ENCODE data around the gene GLTPD2.

The GLTPD2 gene

GRCh38 chr17:4788807-4789700 lies at the start of gene GLTPD2:
TSS of gene GLTPD2 (plus strand) at chr17:4788964. CDS start at chr17:4789012, 48 bp downstream.
- no peak for DNase-seq (ENCODE audit: low read depth in 2 of 2)

GRCh38 chr17:4739122-4740024 lies 49.4 kb upstream of the GLTPD2 start, which contains the start of the genes CXCL16 and ZMYND15:
TSS of gene CXCL16 (minus strand) at chr17:4739928. CDS start at chr17:4739339, 589 bp downstream.
TSS of gene ZMYND15 (plus strand) at chr17:4739833. CDS start at chr17:4740549, 716 bp downstream.
- peak; percentile 20 to 43 for DNase-seq (ENCODE audit: low read depth in 2 of 2)

DNA sequence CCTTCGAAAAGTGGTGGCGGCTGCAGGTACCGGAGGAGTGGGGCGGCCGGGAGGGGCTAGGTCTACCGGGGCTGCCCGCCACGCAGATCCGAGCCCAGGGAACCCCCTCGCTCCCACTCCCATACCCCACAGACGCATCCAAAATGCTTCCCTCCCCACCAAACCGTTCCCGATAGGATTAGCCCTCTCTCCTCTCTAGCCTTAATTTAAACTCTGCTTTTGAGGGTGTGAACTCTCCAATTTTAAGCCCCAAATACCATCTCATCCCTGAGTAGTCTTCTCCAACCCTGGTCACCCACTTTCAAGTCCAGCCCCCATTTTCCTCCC lies 48.8 kb upstream of the GLTPD2 start:
- DNase-seq (ENCODE audit: low read depth in 2 of 2), result no peak

- no peak for DNase-seq (ENCODE audit: low read depth in 2 of 2)
Measured at GRCh38 chr17:4740584-4740983, 48.2 kb upstream of the GLTPD2 start.

DNA sequence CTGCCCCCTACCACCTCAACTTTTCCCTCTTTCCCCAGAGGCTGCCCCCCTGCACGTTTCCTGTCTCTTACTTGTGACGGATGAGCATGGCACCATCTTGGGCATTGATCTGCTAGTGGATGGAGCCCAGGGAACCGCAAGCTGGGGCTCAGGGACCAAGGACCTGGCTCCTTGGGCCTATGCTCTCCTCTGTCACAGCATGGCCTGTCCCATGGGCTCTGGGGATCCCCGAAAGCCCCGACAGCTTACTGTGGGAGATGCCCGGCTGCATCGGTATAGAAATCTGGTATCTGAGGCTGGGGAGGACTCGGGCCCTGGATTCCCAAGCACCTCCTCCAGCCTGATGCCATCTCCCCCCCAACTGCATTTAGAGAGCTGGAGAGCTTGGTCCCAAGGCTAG lies 47.2 kb upstream of the GLTPD2 start:
- DNase-seq (ENCODE audit: low read depth in 2 of 2), result no peak

GRCh38 chr17:4742133-4742532 lies 46.6 kb upstream of the GLTPD2 start:
- no peak for DNase-seq (ENCODE audit: low read depth in 2 of 2)

DNA sequence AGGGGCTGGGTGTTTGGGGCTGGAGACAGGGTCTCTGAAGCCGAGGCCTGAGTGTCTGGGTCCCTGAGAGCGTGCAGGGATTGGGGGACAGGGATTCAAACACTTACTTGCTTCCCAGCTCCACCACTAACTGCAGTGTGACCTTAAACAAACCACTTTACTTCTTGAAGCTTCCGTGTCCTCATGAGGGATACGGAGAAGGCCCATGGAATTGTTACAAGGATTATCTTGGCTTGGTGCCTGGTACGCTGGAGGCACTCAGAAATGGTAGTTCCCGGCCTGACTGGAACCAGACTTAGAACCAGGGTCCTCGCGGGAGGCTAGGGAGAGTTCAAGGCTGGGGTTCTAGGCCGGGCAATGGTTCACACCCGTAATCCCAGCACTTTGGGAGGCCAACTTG lies 46.1 kb upstream of the GLTPD2 start:
- no peak for DNase-seq (ENCODE audit: low read depth in 2 of 2)

- no peak for DNase-seq (ENCODE audit: low read depth in 2 of 2)
Measured at GRCh38 chr17:4743216-4743615, 45.5 kb upstream of the GLTPD2 start.

DNA sequence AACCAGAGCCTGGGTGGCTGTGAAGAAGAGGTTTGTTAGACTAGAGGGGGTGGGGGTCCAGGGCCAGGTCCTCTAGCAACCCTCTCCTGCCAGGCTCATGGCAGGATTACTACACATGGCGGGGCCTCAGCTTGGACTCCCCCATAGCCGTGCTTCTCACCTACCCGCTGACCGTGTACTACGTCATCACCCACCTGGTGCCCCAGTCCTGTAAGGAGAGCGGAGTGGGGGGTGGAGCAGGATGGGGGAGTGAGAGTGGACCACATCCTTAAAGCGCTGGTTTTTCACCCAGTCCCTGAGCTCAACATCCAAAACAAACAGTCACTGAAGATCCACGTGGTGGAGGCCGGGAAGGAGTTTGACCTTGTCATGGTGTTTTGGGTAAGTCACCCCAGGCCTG lies 44.9 kb upstream of the GLTPD2 start:
- no peak for DNase-seq (ENCODE audit: low read depth in 2 of 2)

GRCh38 chr17:4744999-4745969 lies 43.5 kb upstream of the GLTPD2 start:
- no peak for DNase-seq (ENCODE audit: low read depth in 2 of 2)

DNA sequence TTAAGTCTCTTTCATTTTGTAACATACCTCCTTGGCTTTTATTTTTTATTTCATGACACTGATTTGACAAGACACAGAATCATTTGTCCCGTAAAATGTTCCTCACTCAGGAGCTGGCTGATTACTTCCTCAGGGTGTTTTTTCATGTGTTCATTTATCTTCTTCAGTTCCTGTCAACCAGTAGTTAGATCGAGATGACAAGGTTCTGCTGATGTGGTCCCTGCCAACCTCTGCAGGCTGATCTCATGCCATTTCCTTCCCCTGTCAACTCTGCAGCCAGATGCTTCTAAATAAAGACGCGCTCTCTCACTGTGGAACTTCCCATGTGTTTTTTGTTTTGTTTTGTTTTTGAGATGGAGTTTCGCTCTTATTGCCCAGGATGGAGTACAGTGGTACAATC lies 40.9 kb upstream of the GLTPD2 start:
- DNase-seq (ENCODE audit: low read depth in 2 of 2), result no peak

- DNase-seq (ENCODE audit: low read depth in 2 of 2), result no peak
Measured at GRCh38 chr17:4748686-4749085, 40.1 kb upstream of the GLTPD2 start.

DNA sequence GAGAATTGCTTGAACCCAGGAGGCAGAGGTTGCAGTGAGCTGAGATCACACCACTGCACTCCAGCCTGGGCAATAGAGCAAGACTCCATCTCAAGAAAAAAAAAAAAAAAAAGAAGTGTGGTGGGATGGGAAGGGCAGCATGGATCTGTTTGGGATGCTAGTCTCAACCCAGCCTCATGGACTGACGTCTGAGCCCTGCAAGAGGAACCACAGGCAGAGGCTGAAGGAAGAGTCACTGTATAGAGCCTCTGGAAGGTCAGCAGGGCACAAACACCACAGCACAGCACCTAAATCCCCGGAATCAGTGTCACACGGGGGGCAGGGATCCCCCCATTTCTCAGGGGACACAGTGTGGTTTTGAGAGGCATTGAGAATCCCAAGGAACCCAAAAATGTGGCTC lies 38.2 kb upstream of the GLTPD2 start:
- no peak for DNase-seq (ENCODE audit: low read depth in 2 of 2)

DNA sequence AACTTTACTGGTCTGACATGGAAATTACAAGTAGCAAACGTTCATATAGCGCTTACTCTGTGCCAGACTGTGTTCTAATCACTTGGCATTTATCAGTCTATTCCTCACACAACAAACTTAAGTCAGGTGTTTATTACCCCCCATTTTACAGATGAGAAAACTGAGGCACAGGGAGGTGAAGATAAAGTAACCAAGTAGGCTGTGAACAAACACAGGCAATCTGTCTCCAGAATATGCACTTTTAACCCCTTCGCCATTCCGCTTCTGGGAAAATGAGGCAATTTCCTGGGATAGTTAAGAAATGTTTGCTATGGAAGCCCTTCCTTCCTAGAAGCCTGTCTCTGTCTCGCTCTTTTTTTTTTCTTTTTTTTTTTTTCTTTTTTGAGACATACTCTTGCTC lies 36.8 kb upstream of the GLTPD2 start:
- no peak for DNase-seq (ENCODE audit: low read depth in 2 of 2)

GRCh38 chr17:4753392-4753791 lies 35.4 kb upstream of the GLTPD2 start:
- DNase-seq (ENCODE audit: low read depth in 2 of 2), result no peak

- no peak for DNase-seq (ENCODE audit: low read depth in 2 of 2)
Measured at GRCh38 chr17:4759776-4760236, 29.0 kb upstream of the GLTPD2 start.

DNA sequence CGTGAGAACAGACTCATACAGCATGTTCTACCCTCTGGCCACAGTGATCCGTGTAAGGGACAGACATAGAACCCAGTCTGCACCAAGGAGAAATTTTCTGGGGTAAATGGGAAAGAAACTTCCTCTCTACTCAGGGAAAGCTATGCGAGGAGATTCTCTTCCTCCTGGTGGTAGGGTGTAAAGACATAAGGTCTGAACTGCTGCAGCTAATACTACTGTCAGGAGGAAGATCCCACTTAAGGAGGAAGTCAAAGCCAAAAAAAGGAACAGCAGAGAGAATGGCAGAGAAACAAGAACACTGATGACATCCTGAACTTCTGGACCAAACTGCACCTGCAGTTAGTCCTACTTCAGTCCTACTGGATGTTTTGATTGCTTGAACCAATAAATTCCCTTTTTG lies 24.2 kb upstream of the GLTPD2 start:
- no peak for DNase-seq (ENCODE audit: low read depth in 2 of 2)

- no peak for DNase-seq (ENCODE audit: low read depth in 2 of 2)
Measured at GRCh38 chr17:4766201-4766600, 22.6 kb upstream of the GLTPD2 start.

DNA sequence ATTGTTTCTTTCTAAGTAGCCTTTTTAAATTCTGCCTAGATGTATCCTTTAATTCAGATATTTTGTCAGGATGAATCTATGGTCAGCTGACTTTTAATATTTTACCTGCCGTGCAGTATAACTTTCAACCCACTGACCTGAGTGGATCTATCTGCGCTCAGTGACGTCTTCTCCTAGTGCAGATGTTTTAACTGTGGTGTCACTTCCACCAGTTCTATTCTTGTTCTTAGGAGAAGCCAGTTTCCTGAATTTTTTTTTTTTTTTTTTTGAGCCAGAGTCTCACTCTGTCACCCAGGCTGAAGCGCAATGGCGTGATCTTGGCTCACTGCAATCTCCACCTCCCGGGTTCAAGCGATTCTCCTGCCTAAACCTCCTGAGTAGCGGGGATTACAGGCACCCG lies 22.0 kb upstream of the GLTPD2 start:
- DNase-seq (ENCODE audit: low read depth in 2 of 2), result no peak

DNA sequence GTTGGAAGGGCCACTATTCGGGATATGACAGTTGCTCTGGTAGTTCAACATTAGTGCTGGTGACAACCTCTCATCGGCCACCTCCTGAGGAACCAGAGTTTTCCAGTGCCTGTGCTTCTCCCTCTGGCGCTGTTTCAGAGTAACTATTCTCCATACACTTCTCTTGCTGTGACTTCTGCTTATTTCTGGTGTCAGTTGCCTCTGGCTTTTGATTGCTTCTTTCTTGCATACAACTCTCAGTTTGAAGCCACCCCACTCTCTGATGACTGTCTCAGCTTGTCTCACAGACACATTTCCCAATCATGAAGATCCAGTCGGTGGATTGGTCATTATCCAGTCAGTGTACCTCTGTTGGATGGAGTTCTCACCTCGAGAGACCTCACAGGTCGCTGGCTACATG lies 20.5 kb upstream of the GLTPD2 start:
- DNase-seq (ENCODE audit: low read depth in 2 of 2), result no peak

GRCh38 chr17:4769628-4770027 lies 19.1 kb upstream of the GLTPD2 start:
- no peak for DNase-seq (ENCODE audit: low read depth in 2 of 2)
